HG03045 (cell line): ENCODE results near the gene DPH6.
"Not testable (repeated sequence)": the region's sequence is repeated elsewhere in the genome, so short reads cannot be mapped to it uniquely, and the experiment has no call there.

ENCODE experiments used
- ATAC-seq: cut with Tn5 transposase; IDR thresholded peaks from one replicate; pipeline ENCODE4 v1.9.1; 2021; ENCODE audit warnings: mild to moderate bottlenecking, moderate library complexity; ENCODE audit not compliant: unreplicated experiment

The DPH6 gene

DNA sequence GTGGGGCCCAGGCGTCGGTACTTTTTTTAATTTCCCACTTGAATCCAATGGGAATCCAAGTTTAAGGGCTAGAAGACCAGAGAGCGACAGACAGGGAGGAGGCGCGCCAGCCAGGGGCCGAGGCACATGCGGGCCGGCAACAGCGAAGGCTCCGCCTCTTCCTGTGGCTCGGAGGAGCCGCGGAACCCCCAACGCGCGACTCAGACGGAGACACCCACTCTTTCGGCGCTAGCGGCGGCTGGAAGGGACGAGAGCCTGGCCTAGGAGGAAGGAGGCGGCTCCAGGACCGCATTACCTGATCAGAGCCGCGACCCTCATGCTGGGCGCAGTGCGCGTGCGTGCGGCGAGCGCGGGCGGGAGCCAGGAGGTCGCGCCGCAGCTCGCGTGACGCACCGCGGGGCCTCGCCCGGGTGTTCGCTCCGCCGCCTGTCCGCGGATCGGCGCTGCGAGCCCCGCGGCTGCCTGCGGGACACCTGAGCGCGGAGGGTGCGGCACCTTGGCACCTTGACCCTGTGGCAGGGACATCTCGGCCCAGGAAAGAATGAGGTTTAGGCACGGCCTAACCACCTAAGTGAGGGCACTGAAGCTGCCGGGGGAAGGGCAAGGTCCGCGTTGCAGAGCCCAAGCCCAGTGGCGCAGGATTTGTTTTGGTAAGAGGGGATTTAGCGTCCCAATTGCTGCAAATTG, at the start of gene DPH6:
Gene DPH6 (minus strand): TSS at position 342 of the 687 bp plus-strand sequence. CDS start 24 bp downstream, at position 318.
- peak; percentile 94 for ATAC-seq

- no peak for ATAC-seq
Measured at GRCh38 chr15:35595656-35596055, 49.7 kb upstream of the DPH6 start.

GRCh38 chr15:35591987-35592386, 46.0 kb upstream of the DPH6 start:
- not testable (repeated sequence) for ATAC-seq

DNA sequence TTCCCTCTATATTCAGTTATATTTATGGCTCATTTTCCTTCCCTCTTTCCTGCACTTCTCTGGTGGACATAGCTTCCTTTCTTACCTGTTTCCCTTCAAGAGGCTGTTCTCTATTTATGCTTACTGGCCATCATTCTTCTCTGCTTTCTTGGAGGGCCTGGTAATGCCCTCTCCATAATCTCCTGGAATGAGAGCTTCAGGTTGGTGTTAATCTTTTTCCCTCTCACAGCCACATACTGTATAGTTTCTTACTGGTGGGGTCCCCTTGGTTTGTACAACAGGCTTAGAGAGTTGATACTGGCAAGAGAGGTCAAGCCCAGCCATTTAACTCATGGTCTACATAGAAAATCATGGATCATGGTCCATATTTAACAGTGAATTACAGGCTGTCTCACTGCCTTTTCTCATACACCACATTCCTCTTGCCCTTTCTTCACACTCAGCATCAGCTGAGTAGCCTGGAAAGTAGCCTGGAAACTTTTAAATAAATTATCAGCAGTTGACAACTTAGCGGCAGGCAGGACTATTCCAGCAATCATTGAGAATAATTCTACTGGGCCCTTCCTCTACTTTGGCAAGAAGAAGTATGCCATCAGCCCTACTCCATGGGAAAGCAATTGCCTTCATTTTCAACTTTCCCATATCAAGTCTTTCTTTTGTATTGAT, 38.0 kb upstream of the DPH6 start:
- no peak for ATAC-seq

DNA sequence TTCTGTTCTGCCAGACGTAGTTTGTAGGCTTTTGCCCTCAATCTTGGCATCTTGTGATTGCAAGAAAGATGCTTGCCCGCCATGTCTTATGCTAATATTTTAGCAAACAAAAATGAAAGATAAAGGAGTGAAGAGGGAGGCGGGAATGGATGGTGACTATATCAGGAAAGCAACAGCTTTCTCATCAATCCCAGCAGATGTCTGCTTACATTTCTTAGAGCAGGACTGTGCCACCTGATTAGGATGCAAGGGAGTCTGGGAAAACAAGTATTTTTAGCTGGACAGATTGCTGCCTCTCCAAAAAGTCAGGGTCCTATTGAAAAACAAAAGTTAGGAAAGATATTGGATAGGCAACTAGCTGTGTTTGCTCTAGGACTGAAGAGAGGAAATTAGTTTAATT, 34.6 kb upstream of the DPH6 start:
- ATAC-seq: no peak

GRCh38 chr15:35567392-35567791, 21.4 kb upstream of the DPH6 start:
- ATAC-seq: no peak

GRCh38 chr15:35566991-35567390, 21.0 kb upstream of the DPH6 start:
- no peak for ATAC-seq

GRCh38 chr15:35565901-35566300, 19.9 kb upstream of the DPH6 start:
- no peak for ATAC-seq

DNA sequence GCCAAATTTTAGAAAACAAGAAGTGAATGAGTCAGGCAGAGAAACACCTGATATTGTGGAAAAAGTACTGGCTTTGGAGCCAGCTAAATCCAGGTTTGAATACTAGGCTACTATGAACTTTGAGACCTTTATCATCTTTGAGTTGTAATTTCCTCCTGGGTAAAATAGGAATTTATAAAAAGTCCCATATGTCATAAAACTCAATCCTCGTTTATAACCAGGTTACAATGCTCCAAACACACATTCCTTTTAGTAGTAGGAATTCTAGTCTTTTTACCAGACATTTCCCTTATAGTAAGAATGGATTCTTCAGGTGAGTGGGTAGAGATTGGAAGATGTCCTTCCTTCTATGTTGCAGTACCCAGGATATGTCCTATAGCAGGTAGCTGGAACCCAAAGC, 16.7 kb upstream of the DPH6 start:
- no peak for ATAC-seq

- no peak for ATAC-seq
Measured at GRCh38 chr15:35561308-35561707, 15.3 kb upstream of the DPH6 start.

DNA sequence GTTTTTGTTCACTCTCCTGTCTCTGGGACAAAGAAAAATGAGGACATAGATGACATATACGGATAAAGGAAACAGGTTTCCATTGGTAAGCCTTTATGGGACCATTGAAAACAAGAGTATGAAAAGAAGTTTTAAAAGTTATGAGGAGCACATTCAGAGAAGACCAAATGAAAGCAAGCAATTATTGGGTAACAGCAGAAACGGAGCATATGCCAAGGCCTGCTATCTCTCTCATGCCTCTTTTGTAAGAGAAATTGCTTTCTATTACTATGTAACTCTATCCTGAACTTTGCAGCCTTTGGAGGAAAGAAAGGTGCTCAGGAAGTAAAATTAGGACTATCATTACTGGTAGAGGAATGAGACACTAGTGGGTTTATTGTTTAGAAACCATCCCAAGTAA, 14.9 kb upstream of the DPH6 start:
- no peak for ATAC-seq

GRCh38 chr15:35560258-35560657, 14.3 kb upstream of the DPH6 start:
- no peak for ATAC-seq

DNA sequence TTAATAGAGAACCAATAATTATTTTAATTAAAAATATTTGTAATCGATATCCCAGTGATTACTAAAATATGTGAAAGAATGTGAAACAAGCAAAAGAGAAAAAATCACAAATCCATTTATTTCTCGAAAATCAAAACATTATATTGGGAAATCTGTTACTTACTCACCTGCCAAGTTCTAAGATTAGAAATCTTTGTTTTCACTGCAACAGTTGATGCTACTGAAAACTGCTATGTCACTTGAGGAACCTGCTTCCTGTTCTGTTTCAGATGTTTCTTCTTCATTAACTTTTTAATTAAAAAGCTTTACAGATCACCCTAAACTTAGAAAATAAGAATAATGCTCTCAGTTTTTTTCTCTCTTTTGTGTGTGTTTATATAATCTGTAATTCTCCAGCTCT, 13.7 kb upstream of the DPH6 start:
- ATAC-seq: no peak

DNA sequence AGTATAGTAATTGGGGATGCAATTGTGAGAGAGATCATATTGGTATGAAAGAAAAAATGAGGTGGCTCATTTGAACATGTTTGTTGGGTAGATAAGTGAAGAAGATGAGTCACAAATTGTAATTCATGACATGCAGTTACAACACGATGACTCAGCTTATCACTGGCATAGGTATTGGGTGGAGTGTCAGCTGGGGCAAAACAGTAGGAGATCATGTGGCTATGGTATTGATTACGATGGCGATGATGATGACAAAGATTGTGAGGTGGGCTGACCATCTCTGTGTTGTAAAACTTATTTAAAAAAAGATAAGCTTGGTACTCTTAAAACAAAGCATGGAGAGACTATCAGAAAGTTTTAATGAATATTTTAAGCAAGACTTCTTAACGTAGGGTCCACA, 11.6 kb upstream of the DPH6 start:
- ATAC-seq: no peak

DNA sequence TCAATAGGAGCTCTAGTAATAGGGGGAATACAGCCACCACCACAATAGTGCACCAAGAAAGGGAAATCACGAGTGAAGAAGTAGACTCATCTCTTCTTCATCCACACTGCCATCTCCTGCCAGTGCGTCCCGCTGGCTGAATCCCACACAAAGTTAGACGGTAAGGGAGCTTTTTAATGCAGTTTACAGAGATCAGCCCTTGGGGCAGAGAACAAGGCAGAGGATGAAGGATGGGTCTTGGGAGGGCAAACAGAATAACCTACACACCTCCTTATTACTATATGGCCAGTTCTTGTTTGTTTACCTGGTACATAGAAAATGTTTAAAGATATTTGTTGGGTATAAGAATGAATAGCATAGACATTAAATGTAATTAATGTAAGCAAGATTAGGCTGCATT, 11.0 kb upstream of the DPH6 start:
- ATAC-seq: no peak

DNA sequence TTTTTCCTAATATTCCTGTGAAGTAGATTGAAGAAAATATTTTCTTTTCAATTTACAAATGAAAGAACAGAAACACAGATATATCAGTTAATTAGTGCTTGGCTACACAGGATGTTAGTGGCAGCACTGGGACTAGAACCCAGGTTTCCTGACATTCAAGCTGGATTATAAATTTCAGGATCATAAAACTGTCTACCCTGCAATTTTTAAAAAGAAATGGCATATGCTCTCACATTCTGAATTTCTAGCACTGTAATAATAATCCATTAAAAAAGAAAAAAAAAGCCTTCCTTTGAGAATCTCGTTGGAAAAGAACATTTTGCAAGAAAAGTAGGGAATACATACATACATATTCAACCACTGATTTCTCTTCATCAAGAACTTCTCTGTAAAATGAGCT, 9.3 kb upstream of the DPH6 start:
- no peak for ATAC-seq

DNA sequence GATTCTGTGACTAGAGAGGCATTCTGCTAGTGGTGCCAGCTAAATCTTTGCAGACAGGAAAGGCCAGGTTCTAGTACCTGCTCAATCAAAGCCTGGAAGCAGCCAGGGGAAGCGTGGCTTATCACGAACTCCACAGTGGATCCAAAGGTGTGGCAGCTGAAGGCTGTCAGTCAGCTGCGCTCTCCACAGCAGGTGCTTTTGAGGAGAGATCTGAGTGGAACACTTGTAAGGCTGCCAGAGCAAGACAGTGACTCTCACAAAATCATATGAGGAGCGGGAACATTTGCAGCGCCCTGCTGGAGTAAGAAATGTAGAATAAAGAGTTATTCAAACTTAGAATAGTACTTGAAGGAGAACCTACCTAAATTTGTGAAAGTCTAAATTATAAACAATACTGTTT, 5.0 kb upstream of the DPH6 start:
- ATAC-seq: no peak

GRCh38 chr15:35549567-35549966, 3.6 kb upstream of the DPH6 start:
- no peak for ATAC-seq

DNA sequence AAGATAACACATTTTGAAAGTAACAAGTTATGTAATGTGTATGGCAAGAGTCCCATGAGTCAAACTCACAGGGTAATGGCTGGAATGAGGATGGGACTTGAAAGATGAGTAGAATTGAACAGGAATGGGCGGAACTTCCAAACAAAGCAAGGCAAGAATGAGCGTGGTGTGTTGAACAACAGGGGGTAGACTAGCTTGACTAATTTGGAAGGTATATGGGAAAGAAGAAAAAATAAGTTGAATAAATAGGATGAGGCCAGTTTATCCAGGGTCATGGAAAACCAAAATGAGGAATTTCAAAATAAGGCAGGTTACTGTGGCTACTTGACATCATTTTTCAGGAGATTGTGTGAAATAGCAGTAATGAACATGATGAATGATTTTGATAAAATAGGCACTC, 2.5 kb upstream of the DPH6 start:
- ATAC-seq: no peak

DNA sequence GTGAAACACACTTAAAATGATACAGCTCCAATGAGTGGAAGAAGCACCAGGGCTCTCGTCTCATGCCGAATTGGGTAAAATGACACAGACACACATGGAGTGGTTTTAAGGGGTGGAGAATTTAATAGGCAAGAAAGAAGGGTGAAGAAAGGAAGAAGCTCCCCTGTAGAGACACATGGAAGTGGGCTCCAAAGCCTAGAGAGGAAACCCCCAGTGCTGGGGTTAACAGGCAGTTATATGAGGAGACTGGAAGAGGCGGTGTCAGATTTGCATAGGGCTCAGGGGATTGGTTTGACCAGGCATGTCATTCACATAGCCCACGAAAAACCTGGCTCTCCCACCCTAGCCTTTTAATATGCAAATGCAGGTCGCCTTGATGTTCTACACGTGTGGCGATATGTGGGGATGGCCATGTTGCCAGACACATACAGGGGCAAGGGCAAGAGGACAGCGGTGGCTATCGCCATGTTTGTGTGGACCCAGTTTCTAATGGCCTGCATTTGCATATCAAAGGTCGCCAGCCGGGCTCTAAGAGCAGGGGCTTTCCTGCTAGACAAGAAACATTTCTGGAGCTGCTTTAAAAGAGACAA, 1.9 kb upstream of the DPH6 start:
- no peak for ATAC-seq

GRCh38 chr15:35546511-35547381, 781 bp upstream of the DPH6 start:
- ATAC-seq: peak; percentile 19
